SU-DHL-6 (cell line): ENCODE data around the gene MTG1.
"Not testable (repeated sequence)": the region's sequence is repeated elsewhere in the genome, so short reads cannot be mapped to it uniquely, and the experiment has no call there.

Experiments
- H2AFZ ChIP-seq: fragments of 200-600 bp; sonication (generic); 2 replicates; pipeline ENCODE4 v1.6.1; 2014; ENCODE audit warnings: low read depth, mild to moderate bottlenecking, moderate library complexity, mixed read lengths, antibody characterized with exemption, low read length; ENCODE audit not compliant: severe bottlenecking
- H3F3A ChIP-seq: fragments of 200-600 bp; shearing (Covaris generic); 2 replicates; pipeline ENCODE4 v1.6.0; 2016; ENCODE audit warnings: antibody characterized with exemption, mild to moderate bottlenecking; ENCODE audit not compliant: insufficient read depth
- H3K27ac ChIP-seq: fragments of 200-600 bp; sonication (generic); 2 replicates; pipeline ENCODE4 v1.5.1; 2016; ENCODE audit warnings: low read depth, mild to moderate bottlenecking, low read length, moderate library complexity, mixed read lengths
- H3K27me3 ChIP-seq: fragments of 200-600 bp; sonication (generic), shearing (Covaris generic); 2 replicates; pipeline ENCODE4 v1.6.0; 2014; ENCODE audit warnings: mild to moderate bottlenecking, low read length
- H3K36me3 ChIP-seq: fragments of 200-600 bp; sonication (generic); 2 replicates; pipeline ENCODE4 v1.6.1; 2014; ENCODE audit warnings: mild to moderate bottlenecking, low read length, mixed read lengths
- H3K4me2 ChIP-seq: fragments of 300-600, 200-600 bp; shearing (Covaris generic), sonication (generic); 2 replicates; pipeline ENCODE4 v1.6.0; 2014; ENCODE audit warnings: low read length, low read depth, mild to moderate bottlenecking; ENCODE audit not compliant: poor library complexity, severe bottlenecking
- H3K4me3 ChIP-seq: fragments of 200-600 bp; sonication (generic); 2 replicates; pipeline ENCODE4 v1.5.1; 2014; ENCODE audit warnings: antibody characterized with exemption, low read length, mild to moderate bottlenecking, mixed read lengths; ENCODE audit not compliant: insufficient read depth, poor library complexity, severe bottlenecking
- H3K79me2 ChIP-seq: fragments of 200-600 bp; sonication (generic); 2 replicates; pipeline ENCODE4 v1.6.1; 2014; ENCODE audit warnings: mild to moderate bottlenecking, low read length, moderate library complexity; ENCODE audit not compliant: insufficient read depth
- H3K9ac ChIP-seq: fragments of 200-600 bp; sonication (generic); 2 replicates; pipeline ENCODE4 v1.7.0; 2014; ENCODE audit warnings: mild to moderate bottlenecking, low read length
- H3K9me2 ChIP-seq: fragments of 200-600 bp; sonication (generic); replicated peaks from 2 replicates; pipeline ENCODE4 v1.6.1; 2014; ENCODE audit warnings: low read length; ENCODE audit not compliant: insufficient read depth
- H3K9me3 ChIP-seq: fragments of 200-600 bp; sonication (generic); 2 replicates; pipeline ENCODE4 v1.6.1; 2014; ENCODE audit warnings: low read length, mixed read lengths; ENCODE audit not compliant: insufficient read depth
- H4K20me1 ChIP-seq: fragments of 200-600 bp; sonication (generic); 2 replicates; pipeline ENCODE4 v1.6.1; 2014; ENCODE audit warnings: low read depth, mild to moderate bottlenecking, antibody characterized with exemption, low read length, moderate library complexity, mixed read lengths
- CTCF ChIP-seq: fragments of 200-600 bp; sonication (generic); IDR thresholded peaks from one replicate; pipeline ENCODE4 v1.5.1; 2017; ENCODE audit warnings: antibody characterized with exemption, mild to moderate bottlenecking, low read length, moderate library complexity; ENCODE audit not compliant: insufficient read depth, poor library complexity, severe bottlenecking
- EZH2phosphoT487 ChIP-seq: fragments of 200-600 bp; sonication (generic), shearing (Covaris generic); conservative IDR thresholded peaks from 2 replicates; pipeline ENCODE4 v1.6.1; 2018; ENCODE audit warnings: mild to moderate bottlenecking, antibody characterized with exemption, low read length, moderate library complexity, mixed read lengths

Gene MTG1

DNA sequence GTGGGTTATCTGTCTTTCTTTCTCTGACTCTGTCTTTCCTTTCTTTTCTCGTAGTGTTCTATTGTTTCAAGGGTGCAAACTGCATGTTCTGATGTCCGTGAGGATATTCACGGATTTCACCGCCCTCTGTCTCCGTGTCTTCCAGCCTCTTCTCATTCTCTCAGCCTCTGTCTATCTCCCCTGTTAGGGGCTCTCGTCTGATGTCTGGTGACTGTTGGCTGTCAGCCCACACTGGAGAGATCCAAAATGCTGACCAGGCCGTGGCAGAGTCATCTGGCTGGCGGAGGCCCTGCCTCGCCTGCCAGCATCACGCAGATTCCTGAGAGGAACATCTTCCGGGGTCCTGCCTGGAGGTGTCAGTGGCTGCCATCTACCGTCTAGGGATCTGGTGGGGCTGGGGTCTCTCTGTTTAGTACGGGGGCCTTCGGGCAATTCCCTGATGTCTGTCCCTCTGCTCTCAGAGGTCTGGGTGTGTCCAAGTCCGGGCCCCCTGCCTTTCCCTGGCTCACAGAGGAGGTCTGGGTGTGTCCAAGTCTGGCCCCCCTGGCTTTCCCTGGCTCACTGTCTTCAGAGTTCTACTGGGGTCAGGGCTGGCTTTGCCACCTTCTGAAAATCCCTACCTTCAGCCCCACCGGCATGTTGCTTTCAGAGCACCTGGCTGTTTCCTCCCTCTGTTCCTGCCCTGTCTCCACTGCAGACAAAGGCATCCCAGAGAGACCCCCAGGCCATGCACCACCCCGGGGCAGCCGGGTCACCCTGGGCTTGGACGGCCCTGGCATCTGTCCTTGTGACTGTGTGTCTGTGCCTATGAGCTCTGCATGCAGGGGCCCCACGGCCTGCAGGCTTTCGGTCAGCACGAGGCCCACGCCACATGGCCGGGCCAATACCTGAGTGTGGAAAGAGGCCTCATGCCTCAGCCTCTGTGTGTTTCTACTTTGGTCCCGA lies 45.8 kb downstream of the MTG1 start:
- H4K20me1 ChIP-seq = no peaks in the 10 kb centered on the region
- H3K4me3 ChIP-seq = no peak overlapping the region
- H3K27ac ChIP-seq = no peak overlapping the region
- TF ChIP-seq CTCF = no peak
- no peak for TF ChIP-seq EZH2phosphoT487
- no peaks in the 10 kb centered on the region for H3K9me2 ChIP-seq
- H3K27me3 ChIP-seq = no peaks in the 10 kb centered on the region
- H3K9ac ChIP-seq = no peak overlapping the region
- no peaks in the 10 kb centered on the region for H3F3A ChIP-seq
- H3K9me3 ChIP-seq = no peaks in the 10 kb centered on the region
- H3K79me2 ChIP-seq = no peaks in the 10 kb centered on the region
- no peak overlapping the region for H3K4me2 ChIP-seq
- no peak overlapping the region for H2AFZ ChIP-seq
- no peaks in the 10 kb centered on the region for H3K36me3 ChIP-seq

DNA sequence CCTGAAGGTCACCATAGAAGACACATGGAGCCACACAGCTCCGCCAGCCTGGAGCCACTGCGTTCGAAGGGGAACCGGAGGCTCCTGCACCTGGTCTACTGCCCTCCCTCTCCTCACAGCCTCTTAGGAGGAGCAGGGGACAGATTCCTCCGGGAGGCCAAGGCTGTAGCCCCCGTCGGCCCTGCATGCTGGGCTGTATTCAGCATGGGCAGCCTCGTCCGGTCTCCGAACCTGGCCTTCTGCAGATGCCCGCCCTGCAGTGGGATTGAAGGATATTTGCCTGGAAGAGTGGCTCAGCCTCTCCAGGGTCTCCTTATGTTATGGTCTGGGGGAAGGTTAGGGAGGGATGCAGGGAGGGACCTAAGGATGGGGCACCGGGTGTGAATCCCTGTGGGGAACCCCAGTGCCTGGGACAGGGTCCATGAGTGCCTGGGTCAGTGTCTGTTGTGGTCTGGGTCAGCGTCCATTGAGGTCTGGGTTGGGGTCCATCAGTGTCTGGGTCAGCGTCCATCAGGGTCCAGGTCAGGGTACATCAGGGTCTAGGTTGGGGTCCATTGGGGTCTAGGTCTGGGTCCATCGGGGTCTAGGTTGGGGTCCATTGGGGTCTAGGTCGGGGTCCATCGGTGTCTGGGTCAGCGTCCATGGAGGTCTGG lies 46.8 kb downstream of the MTG1 start:
- H3K9me2 ChIP-seq = no peaks in the 10 kb centered on the region
- H3K27me3 ChIP-seq = no peaks in the 10 kb centered on the region
- H3K4me2 ChIP-seq = no peak overlapping the region
- no peaks in the 10 kb centered on the region for H3K36me3 ChIP-seq
- TF ChIP-seq EZH2phosphoT487 = no peak
- no peak for TF ChIP-seq CTCF
- no peaks in the 10 kb centered on the region for H4K20me1 ChIP-seq
- no peak overlapping the region for H3K27ac ChIP-seq
- H3K4me3 ChIP-seq = no peak overlapping the region
- H2AFZ ChIP-seq = no peak overlapping the region
- H3F3A ChIP-seq = no peaks in the 10 kb centered on the region
- no peaks in the 10 kb centered on the region for H3K79me2 ChIP-seq
- no peak overlapping the region for H3K9ac ChIP-seq
- no peaks in the 10 kb centered on the region for H3K9me3 ChIP-seq

DNA sequence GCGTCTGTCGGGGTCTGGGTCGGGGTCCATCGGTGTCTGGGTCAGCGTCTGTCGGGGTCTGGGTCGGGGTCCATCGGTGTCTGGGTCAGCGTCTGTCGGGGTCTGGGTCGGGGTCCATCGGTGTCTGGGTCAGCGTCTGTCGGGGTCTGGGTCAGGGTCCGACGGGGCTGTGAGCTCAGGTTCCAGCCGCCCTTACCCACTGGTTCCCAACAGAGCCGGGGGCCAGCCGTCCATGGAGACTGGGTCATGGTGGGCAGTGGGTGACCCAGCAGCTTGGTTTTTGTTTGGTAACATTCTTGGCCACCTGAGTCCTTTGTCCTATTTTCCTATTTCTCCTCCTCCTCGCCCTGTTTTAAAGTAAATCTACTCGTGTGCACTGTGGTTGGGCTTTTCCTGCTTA lies 47.4 kb downstream of the MTG1 start:
- not testable (repeated sequence) for H3K36me3 ChIP-seq, H3K4me3 ChIP-seq, H3K27me3 ChIP-seq, H3K9me2 ChIP-seq, H3K27ac ChIP-seq, H3K9me3 ChIP-seq, H2AFZ ChIP-seq, H3K4me2 ChIP-seq, H4K20me1 ChIP-seq, H3K9ac ChIP-seq, H3F3A ChIP-seq, H3K79me2 ChIP-seq

DNA sequence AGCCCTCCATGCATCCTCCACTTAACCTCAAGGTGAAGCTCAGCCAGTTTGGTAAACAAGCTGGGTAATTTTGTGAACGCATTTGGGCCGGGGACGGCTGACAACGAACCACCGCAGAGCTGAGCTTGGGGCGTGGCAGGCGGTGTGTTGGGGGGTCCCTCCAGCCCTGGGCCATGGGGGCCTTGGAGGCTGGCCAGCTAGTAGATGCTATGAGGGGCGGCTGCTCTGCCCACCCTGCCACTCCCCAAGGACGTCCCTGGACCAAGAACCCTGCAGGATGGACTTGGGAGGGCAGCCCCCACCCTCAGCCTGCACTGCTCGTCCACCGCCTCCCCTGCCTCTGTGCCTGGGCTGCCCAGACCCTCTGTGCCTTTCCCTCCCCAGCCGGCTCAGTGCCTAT lies 47.8 kb downstream of the MTG1 start:
- Histone ChIP-seq H3K4me2 (no peak overlapping the region), H3K4me3 (no peak overlapping the region), H3K9me3 (0 out of 2 replicates have a peak, but pooled peaks cover under 1% of the 10 kb centered on the region), H3K27me3 (no peaks in the 10 kb centered on the region), H3K79me2 (no peaks in the 10 kb centered on the region), H3K27ac (no peak overlapping the region), H3K36me3 (no peaks in the 10 kb centered on the region), H3K9ac (no peak overlapping the region), H3K9me2 (no peaks in the 10 kb centered on the region), H2AFZ (no peak overlapping the region), H4K20me1 (no peaks in the 10 kb centered on the region), H3F3A (no peaks in the 10 kb centered on the region)
- TF ChIP-seq CTCF (no peak), EZH2phosphoT487 (no peak)
